Skeletal muscle cell (primary cell): ENCODE results near the gene MTA3.

Source experiments
- DNase-seq: peaks from one replicate; pipeline ENCODE4 v3.0.0-alpha.2; 2010; ENCODE audit warnings: low read depth
- H3K4me3 ChIP-seq: 2 replicates; pipeline ENCODE4 v1.5.1; 2011; ENCODE audit warnings: low read depth, mild to moderate bottlenecking, control low read depth, low read length, moderate library complexity

Gene MTA3

DNA sequence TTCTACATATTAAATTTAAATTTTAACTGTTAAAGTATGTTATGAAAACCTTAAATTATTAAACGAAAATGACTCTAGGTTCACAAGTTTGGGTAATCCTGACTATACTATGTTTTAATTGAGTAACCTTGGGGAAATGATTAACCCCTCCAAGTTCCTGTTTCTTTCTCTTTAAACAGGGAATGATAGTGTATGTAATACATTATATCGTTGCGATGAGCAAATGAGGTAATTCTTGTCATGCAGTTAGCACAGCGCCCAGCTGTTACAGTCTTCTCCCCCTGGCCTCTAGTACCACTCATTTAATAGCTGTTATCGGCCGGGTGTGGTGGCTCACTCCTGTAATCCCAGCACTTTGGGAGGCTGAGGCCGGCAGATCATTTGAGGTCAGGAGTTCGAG, 80.4 kb downstream of the MTA3 start:
- no peak for DNase-seq
- H3K4me3 ChIP-seq = no peak overlapping the region

DNA sequence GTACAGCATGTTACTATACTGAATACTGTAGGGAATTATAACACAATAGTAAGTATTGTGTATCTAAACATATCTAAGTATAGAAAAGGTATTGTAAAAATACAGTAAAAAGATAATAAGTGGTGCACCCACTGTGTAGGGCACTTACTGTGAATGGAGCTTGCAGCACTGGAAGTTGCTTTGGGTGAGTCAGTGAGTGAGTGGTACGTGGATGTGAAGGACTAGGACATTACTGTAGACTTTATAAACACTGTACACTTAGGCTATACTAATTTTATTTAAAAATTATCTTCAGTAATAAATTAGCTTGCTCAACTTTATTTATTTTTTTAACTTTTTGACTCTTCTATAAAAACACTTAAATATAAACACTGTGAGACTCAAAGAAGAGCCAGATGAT, 82.6 kb downstream of the MTA3 start:
- no peak for DNase-seq
- no peak overlapping the region for H3K4me3 ChIP-seq

DNA sequence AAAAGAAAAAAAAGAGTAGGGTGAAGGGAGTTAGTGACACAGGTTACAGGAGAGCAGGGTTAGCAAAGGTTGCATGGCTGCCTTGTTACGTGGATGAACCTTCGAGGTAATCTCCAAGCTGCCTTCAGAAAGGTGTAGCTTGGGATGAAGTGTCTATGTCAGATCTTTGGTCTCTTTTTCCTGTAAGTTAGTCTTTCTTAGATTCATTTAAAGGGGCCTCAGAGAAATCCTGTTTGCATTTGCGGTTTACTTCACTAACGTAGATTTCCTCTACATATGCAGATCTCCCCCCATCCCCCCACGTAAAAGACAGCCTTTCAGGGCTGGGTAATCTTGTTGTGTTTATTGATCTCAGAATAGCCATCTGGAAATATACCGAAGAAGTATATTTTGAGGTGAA, 83.7 kb downstream of the MTA3 start:
- DNase-seq = no peak
- H3K4me3 ChIP-seq = no peak overlapping the region

DNA sequence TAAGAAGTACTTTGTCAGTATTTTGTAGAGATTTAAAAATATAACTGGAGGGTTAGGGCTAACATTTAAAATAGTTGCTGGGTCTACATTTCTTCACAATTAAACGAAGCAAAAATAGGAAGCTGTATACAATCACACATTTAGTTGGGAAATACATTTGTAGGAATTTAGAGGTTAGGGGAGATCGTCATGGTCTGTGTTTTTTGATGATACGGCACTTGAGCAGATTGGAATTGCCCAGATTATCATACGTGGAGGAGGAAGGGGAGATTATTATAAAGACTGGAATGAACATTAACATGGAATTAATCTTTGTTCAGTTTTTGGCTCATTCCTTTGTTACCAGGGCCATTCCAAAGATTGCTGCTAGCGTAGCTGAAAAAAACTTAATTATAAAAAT, 84.6 kb downstream of the MTA3 start:
- no peak overlapping the region for H3K4me3 ChIP-seq
- DNase-seq = no peak

DNA sequence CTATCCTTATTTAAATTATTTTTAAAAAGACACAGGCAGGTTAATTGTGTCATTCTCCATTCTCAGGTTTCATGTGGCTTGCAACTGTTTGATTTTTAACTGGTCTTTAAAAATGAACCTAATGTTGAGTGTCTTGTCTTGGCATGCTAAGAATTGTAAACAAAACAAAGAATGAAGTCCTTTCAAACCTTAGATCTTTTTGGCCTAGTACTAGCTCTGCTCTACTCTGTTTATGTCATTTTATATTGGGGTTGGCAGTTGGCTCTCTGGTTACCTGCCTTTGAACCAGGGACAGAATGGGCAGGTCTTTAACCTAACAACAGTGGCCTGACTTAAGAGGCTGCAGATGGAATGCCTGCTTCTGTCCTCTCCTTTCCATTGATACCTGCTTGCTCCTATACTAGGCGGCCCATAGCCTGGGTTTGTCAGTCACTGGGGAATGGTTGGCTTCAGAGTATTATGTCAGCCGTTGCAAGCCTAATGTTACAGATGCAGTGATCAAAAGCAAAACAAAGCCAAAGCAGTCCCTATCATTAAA, 85.5 kb downstream of the MTA3 start:
- no peak for DNase-seq
- H3K4me3 ChIP-seq = no peak overlapping the region

DNA sequence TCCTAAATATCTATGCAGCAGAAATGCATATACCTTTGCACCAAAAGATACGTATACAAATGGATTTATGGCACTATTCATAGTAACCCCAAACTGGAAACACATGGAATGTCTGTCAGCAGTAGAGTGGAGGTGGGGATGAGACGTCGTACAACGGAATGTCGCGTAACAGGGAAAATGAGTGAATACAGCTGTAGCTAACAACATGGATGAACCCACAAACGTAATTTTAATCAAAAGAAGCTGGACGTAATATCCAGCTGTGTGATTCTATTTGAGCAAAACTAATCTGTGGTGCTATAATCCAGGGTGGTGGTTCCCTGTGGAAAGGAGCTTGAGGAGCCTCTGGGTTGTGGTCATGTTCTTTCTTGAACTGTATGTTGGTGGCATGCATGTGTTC, 89.9 kb downstream of the MTA3 start:
- no peak overlapping the region for H3K4me3 ChIP-seq
- no peak for DNase-seq

DNA sequence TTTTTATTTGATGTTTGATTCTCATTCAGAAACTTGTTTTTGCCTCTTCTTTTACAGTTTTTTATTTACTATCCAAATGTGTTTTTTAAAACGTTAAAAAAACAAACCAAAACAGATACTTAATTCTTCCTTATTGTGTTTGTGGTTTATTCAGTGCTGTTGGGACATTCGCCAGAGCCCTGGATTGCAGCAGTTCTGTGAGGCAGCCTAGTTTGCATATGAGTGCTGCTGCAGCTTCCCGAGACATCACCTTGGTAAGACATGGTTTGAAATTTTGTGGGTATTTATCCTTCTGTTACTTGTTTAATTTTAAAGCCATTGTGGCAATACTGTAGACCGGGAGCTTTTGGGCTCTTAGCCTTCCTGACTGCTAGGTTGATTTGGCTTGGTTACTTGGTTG, 91.2 kb downstream of the MTA3 start:
- no peak overlapping the region for H3K4me3 ChIP-seq
- no peak for DNase-seq

DNA sequence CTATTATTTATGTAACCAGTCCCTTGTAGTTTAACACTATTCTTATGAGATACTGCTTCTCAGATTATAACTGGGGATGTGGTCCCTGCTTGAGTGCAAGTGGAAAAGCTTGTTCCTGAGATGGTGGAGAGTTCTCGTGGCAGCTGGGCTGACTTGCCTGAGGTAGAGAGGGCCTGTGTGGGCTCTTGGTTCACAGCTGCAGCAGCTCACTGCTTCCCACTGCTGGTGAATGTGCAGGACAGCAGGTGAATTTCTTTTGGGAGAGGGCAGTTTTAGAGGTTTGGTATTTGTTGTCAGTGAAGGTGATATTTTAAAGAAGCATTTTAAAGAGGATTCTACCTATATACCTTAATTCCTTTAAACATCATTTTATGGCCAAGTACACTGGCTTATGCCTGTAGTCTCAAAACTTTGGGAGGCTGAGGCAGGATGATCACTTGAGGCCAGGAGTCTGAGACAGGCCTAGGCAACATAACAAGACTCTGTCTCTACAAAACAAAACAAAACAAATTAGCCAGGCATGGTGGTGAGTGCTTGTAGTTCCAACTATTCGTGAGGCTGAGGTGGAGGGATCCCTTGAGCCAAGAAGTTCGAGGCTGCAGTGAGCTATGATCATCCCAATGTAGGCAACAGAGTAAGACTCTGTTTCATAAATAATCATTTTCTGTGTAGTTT, 94.8 kb downstream of the MTA3 start:
- H3K4me3 ChIP-seq = no peak overlapping the region
- peak; percentile 37 for DNase-seq

DNA sequence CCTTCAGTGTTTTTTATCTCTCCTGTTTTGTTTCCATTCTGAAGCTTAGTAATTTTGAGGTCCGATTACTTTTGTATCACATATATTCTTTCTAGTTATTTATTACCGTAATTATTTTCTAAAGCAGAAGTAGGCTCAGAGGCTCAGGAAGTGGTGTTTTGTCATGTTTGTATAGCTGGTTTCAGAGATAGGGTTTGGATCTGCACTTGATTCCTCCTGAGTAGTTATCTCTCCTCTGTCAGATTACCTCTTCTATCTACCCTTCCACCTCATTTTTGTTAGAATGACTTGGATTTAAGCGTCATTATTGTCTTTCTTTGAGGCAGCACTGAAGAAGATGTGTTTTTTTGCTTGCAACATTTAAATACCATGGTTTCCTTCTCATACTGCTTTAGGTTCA, 95.4 kb downstream of the MTA3 start:
- H3K4me3 ChIP-seq = no peak overlapping the region
- no peak for DNase-seq

DNA sequence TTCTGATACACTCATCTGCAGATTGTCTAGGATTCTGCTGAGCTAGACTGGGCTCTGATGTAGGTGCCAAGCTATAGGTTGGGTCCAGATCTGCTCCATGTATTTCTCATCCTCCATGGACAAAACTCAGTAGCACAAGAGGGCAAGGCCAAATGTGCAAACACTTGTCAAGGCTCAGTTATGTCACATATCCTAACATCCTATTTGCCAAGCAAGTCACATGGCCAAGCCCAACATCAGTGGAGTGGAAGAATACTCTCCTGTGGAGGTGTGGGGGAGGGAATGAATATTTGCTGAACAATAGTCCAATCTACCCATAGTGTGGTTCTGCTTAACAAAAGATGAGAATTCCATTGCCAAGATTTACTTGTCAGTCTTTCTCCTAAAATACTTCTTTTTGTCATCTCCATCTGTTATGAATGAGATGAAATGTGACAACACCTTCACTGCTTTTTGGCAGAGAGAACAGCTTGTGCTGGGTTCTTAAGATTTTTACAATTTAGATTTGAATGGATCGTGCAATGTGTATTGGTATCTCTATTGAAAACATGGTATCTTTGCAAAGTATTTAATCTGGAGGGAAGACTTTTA, 105.7 kb downstream of the MTA3 start:
- no peak overlapping the region for H3K4me3 ChIP-seq
- DNase-seq = no peak

DNA sequence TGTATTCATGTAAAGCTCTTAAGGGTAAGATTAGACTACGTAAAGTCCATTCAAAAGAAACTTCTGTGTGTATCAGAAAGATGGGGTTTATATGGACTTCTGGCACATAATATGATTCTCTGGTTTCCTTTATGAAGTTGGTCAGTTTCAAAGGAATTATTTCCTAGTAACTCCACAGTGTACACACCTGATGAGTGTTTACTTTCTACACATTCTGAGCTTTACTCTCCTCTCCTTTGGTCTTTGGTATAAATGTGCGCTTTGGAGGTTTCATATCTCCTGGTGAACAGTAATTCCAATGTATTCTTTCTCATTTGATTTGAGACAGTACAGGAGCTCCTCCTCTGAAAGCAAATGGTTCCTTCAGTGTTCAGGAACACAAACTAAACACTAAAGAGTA, 107.4 kb downstream of the MTA3 start:
- no peak overlapping the region for H3K4me3 ChIP-seq
- no peak for DNase-seq

DNA sequence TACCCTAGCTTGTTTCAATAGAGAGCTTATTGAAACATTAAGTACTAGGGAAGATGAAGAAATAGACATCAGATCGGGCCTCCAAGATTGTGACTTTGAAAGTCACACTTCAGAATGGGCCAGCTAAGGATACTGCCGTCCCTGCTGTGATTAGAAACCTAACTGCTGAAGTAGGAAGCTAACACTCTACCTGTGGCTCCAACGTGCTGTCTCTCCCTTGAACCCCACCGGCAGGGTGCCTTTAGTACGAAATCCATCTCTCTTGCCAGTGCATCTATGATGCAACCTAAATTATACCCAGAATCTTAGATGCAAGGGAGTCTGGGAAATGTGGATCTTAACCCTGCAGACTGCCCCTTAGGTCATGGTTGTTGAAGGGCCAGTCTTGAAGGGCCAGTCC, 116.9 kb downstream of the MTA3 start:
- no peak for DNase-seq

DNA sequence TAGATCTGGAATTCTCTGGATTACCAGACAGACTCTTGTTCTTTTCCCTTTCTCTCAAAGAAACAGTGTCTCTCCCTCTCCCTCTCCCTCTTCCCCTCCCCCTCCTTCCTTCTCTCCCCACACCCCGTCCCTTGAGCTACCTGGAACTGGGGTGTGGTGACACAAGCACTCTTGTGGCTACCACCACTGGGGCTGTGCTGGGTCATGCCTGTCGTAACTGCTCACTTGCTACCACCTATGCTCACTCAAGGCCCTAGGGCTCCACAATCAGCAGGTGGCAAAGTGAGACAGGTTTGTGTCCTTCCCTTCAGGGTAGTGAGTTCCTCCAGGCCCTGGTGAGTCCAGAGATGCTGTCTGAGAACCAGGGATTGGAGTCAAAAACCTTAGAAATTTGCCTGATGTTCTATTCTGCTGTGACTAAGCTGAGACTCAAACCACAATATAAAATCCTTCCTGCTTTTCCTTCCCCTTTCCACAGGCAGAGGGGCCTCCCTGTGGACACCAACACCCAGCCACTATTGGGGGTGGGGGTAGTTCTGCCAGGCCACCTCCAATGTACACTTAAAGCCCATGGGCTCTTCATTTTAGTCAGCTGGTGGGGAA, 124.7 kb downstream of the MTA3 start:
- H3K4me3 ChIP-seq = no peak overlapping the region
- no peak for DNase-seq

More for the DNA sequence above, 116.9 kb downstream of the MTA3 start:
- H3K4me3 ChIP-seq = no peak overlapping the region

DNA sequence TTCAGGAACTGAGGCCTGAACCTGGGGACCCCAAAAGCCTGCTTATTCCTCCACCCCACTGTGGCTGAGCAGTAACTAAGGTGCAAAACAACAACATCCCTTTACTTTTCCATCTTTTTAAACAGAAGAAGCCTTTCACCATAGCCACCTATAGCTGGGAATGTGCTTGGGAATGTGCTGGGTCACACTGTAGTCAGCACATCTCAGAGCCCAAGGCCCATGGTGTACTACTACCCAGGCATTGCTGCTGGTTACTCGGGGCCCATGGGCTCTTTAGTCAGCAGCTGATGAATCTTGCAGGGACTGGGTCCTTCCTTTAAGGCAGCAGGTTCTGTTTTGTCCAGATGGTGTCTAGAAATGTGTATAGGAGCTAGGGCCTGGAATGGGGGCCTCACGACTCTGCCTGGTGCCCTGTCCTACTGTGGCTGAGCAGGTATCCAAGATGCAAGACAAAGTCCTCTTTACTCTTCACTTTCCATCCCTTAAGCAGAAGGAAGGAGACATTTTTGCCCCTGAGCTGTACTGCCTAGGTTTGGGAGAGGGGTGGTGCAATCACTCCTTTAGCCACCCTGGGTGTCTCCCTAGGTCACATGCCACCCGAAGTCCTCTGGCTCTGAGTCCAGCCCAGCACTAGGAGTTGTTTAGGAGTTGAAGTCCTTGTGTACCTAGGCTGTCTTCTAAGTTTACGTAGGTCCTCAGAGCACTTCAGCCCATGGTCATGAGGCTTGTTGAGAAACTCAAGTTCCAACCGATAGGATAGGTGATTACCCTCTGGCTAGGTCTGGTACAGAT, 125.5 kb downstream of the MTA3 start:
- DNase-seq = no peak
- H3K4me3 ChIP-seq = no peak overlapping the region

DNA sequence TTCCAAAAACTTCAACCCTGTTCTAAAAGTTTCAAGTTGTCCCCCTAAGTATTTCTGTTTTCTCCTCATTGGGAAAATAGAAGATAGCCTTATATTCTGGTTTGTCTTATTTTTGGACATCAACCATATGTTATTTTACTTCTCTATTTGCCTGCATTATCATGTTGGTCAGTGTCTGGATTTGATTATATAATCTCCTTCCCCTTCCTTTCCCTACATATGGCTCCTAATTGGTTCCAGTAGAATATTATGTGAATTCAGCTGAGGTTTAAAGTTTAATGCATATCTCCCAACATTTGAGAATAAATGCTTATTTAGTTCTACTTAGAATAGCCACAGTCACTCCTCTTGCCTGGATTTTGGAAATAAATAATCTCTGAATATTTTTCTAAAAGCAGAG, 128.6 kb downstream of the MTA3 start:
- no peak for DNase-seq

DNA sequence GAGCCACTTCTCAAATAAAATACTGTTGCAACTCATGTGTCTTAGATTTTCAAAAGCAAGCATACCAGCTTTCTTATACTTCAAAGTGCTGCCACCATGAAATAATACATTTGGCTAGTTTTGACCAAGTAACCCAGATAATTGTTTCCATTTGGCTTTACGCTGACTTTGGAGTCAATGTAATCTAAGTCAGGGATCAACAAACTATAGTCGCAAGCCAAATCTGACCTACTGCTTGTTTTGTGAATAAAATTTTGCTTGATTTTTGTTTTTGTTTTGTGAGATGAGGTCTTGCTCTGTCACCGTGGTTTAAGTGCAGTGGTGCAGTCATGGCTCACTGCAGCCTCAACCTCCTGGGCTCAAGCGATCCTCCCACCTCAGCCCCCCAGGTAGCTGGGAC, 130.5 kb downstream of the MTA3 start:
- DNase-seq = no peak
- no peak overlapping the region for H3K4me3 ChIP-seq

More for the DNA sequence above, 128.6 kb downstream of the MTA3 start:
- no peak overlapping the region for H3K4me3 ChIP-seq

DNA sequence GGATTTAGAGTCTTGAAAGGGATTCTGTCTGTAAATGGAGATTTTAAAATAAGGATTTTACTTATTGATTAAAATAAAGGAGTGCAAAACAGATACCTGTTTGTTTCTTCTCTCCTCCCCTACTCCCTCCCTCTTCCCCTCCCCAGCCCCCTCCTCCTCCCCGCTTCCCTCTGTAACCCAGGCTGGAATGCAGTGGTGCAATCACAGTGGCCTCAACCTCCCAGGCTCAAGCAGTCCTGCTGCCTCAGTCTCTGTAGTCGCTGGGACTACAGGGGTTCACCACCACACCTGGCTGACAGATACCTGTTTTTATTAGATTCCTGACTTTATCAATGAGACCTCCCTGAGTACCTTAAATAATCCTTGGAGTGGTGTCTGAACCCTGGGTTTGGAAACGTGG, 138.4 kb downstream of the MTA3 start:
- DNase-seq = no peak
- no peak overlapping the region for H3K4me3 ChIP-seq

DNA sequence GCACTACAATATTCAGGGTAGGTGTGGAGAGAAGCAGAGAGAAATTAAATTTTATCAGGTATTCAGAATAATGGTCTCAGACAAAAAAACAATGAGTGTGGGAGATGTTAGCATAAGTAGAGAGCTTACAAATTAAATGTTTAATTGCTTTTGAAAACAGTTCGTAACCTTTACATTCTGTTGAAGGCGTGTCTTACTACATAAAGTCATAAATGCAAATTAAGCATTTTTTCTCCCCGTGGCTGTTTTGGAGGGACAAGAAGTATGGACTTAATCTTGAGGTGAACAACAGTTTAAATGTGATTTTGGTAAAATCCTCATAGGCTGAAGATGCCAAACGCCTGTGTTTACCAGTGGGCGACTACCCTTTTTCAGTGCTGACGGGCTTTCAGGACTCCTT, 139.7 kb downstream of the MTA3 start:
- DNase-seq = no peak
- H3K4me3 ChIP-seq = no peak overlapping the region

DNA sequence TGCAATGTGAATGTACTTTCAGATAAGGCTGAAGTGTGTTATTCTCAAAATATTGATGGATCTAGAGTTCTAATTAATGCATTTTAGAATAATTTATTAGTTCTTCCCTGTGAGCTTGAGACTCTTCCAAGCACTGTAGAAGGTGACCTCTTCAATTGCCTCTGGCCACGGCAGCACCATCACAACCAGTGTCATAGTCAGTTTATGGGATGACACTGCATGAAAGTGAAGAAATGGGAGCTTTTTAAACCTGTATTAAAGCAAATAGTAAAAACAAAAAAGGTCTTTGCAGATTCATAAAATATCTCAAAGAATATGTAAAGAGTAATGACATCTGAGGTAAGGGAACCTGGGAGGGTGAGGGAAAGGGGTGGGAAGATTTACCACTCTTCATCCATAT, 143.5 kb downstream of the MTA3 start:
- DNase-seq = no peak

DNA sequence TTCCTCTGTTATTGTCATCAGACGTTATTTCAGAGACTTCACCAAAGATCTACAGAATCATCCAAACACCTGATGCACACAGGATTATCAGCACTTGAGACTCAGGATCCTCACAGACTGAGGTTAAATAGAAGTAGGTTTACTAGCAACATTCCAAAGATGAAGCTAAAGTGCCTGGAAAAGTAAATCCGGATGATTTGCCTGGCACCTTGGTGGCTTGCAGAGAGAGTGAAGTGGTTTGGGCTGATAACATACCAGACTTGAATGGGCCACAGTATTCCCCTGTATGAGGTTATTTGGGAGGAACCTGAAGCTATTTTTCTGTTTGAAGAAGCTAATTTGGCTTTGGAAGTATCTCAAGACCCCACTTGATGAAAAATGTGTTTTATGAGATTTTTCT, 144.5 kb downstream of the MTA3 start:
- H3K4me3 ChIP-seq = no peak overlapping the region
- no peak for DNase-seq

More for the DNA sequence above, 143.5 kb downstream of the MTA3 start:
- H3K4me3 ChIP-seq = no peak overlapping the region
